Activated CD4-positive, alpha-beta T cell treated with anti-CD3 and anti-CD28 coated beads, Interleukin-10, Interleukin-2, amounts not matched to agents 100 ng/mL and 50 ng/mL, durations not matched to agents 16 hours and 8 hours (primary cell): ENCODE measurements around the gene PROKR2.
A peak's percentile ranks its signal among the peaks of the same experiment; 100 is the strongest.

Source experiments
- DNase-seq: peaks from one replicate; pipeline ENCODE4 v3.0.0-alpha.2; 2020

Gene PROKR2

DNA sequence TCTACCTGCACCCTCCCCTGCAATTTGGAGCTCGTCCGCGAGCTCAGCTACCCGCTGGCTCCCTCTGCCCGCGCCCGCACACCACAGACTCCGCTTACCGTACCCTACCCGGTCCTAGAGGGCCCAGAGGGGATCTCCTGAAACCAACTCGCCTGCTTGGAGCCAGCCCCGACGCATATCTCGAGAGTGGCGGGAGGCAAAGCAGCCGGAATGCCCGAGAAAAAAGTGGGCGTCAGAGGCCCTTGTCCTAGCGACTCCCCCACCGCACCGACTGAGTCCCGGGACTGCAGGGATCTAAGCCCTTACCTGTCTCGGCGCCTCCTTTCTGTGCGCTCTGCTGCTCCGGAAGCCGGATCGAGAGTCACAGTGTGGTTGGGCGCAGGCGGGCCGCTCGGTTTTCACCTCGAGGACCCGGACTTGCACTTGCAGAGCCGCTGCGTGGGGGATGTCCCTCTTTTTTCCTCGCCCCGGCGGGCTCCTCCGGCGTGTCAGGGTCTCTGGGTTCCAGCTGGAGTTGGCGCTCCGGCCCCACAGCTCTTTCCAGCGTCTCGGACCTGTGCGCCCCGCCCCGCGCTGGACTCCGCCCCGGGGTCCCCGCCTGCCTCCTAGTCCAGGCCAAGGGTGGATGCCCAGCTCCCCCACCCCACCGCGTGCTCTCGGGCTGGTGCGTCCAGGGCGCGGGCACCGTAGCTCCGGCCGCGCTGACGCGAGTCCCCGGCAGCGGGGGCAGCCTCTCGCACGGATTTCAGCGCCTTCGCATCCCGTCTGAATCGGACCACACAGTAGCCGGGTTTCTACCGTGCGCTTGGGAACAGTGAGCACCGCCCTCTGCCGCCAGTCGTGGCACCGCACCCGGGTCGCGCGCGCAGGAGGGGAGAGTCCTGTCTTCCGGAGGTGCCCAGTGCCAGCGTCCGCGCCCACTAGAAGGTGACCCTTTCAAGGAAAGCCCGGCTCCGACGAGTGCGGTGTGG lies at the start of gene PROKR2:
TSS of gene PROKR2 (minus strand) at position 767 of the 971 bp plus-strand sequence. CDS start 2,585 bp downstream, outside the sequence.
- DNase-seq, result peak; percentile 10

DNA sequence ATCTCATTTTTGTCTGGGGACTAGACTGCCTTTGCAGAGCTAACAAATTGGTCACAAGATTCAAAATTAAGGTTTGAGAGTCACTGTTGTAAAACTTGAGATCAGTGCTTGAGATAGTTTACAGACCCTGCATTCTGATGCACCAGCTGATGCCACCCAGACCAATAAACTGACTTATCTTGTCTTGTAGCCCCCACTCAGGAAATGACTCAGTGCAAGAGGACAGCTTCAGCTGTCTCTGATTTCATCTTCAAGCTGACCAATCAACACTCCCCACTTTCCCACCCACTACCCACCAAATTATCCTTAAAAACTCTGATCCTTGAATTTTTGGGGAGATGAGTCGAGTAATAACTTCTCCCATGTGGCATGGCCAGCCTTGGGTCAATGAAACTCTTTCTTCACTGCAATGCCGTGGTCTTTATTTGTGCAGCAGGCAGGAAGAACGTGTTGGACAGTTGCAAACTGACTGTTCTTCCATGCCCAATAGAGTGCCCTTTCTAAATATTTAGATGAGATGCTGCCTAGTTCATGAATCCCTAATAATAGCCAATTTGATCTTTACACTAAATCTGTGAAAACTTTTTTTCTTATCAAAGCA lies 48.3 kb upstream of the PROKR2 start:
- DNase-seq, result no peak

DNA sequence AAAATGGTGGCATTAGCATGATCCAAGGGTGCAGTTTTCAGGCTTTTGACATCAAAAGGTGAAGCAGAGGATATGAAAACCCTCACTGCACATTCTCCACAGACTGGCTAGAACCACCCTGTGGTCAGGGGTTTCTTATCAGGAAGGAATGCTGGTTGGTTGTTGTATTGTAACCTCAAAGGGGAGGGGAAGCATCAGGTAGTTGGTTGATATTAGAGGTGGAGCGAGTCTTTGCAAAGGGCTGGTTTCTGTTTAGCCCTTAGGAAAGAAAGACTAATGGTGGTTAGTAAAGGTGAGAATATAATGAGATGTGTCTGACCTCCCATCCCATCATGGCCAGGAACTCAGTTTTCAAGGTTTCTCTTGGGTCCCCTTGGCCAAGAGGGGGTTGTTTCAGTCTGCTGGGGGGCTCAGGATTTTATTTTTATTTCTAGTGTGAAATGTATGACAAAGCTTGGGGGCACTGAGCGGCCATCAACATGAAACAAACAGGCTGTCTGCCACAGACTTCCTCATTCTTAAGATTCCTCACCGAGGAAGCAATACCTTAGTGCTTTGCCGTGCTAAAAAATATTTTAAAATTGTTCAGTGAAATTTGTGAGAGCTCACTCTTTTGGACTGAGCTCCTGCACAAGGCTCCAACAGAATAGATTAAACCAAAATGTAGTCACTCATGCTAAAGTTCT lies 47.5 kb upstream of the PROKR2 start:
- DNase-seq, result no peak

- DNase-seq, result no peak
These were observed 46.0 kb upstream of the PROKR2 start for GRCh38 chr20:5362771-5363170.

- no peak for DNase-seq
These were observed 44.4 kb upstream of the PROKR2 start for GRCh38 chr20:5361176-5361575.

DNA sequence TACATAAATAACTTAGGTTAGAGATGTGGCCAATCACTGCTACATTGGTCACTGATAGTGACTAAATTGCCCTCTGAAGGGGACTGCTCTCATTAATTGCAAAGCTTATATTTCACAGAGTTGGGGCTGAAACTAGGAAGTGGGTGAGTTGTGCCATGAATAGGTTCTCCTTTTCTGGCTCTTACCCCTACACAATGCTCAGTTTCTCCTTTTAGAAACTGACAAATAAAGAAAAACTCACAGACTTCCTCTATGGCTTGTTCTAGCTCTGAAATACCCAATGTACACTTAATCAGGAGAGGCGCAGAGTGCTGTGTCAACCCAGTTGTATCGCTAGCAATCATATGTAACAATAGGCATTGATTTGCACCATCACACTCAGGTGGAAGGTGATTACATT lies 41.2 kb upstream of the PROKR2 start:
- DNase-seq, result no peak

GRCh38 chr20:5356941-5357340 lies 40.2 kb upstream of the PROKR2 start:
- DNase-seq, result no peak

DNA sequence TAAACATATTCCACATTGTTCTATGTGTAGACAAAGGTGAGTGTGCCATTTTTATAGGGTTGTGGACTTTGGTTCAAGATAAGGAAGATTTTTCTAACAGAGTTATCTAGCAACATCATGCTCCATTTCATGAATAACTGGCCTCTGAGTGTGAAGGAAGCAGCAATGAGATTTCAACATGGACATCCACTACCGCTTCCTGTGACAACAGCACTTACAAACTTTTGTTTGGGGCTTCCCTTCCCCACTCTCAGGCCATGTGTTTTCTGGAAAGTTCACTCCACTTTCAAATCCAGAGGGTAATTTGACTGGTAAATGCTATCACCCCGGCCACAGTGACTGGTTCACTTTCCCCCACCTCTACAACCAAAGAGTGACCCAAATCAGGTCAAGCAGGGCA lies 38.1 kb upstream of the PROKR2 start:
- DNase-seq, result no peak

GRCh38 chr20:5353624-5354496 lies 37.1 kb upstream of the PROKR2 start:
- DNase-seq, result peak; percentile 39

DNA sequence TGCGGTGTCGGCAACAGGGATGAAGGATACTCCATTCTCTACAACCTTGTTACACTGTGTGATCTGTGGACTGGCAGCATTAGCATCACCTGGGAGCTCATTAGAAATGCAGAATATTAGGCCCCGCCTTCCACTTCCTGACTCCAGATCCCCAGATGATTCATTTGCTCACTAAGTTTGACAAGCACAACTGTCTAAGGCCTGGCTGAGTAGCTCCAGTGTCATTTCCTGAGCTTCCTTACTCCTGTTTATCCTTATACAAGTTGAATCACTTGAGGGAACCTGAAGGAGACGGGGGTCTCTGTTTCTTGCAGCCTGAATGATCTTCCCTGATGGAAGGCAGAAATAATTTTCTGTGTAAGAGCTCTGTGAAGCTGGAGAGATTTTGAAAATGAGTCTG lies 32.7 kb upstream of the PROKR2 start:
- no peak for DNase-seq

- DNase-seq, result no peak
These were observed 25.3 kb upstream of the PROKR2 start for GRCh38 chr20:5342021-5342420.

- no peak for DNase-seq
These were observed 14.6 kb upstream of the PROKR2 start for GRCh38 chr20:5331340-5331739.

DNA sequence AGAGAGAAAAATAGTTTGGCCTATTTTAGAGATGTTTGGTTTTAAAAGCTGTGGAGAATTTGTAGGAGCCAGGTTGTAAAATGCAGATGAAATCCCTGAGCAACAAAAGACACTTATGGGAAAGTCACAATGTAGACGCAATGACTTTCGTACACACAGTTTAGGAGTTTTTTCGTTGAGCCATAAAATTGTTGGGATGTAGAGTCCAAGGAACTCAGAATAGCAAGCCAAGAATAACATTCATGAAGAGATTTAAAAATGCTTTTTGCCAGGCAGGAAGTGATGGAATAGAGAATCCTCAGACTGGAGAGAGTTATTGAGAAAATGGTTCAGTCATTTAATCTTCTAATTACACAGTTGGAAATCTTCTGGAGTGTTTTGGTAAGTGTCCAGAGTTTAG lies 11.5 kb upstream of the PROKR2 start:
- no peak for DNase-seq

DNA sequence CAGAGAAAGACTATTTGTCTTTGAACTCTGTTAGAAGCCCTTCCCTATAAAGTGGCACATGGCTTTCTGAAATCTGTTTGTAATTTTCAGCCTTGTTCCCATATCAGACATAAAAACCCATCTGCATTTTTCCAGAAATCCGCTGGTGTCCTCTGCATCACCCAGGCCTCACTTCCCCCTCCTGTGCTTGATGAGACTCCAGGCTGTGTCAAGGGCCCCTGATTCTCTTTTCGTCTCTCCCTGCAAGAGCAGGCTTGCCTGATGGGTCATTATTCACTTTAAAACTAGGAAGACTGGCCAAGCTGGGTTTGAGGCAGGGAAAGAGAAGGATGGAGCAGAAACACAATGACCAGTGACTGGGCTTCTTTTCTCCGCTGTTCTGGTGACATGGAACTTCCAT lies 10.6 kb upstream of the PROKR2 start:
- DNase-seq, result no peak

- DNase-seq, result no peak
These were observed 957 bp downstream of the PROKR2 start for GRCh38 chr20:5315807-5316187.

GRCh38 chr20:5313916-5314315 lies 2.8 kb downstream of the PROKR2 start:
- no peak for DNase-seq

GRCh38 chr20:5312518-5312917 lies 4.2 kb downstream of the PROKR2 start:
- no peak for DNase-seq

GRCh38 chr20:5309971-5310370 lies 6.8 kb downstream of the PROKR2 start:
- no peak for DNase-seq

DNA sequence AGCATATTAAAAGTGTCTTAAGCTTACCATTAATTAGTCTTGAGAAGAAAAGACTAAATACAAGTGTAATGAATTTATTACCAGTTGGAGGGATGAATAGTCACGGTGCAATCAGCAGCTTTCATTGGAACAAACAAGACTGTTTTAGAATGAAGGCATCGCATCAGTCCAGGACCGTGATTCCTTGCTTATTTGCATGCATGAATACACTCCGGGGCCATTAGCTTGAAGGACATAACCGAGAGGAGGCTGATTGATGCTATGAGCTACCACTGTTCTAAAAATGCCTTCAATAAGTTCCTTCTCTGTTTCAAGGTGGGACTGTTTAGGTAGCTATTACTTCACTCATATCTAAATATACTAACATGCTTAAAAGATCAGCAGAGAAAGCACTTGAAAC lies 17.9 kb downstream of the PROKR2 start:
- no peak for DNase-seq

DNA sequence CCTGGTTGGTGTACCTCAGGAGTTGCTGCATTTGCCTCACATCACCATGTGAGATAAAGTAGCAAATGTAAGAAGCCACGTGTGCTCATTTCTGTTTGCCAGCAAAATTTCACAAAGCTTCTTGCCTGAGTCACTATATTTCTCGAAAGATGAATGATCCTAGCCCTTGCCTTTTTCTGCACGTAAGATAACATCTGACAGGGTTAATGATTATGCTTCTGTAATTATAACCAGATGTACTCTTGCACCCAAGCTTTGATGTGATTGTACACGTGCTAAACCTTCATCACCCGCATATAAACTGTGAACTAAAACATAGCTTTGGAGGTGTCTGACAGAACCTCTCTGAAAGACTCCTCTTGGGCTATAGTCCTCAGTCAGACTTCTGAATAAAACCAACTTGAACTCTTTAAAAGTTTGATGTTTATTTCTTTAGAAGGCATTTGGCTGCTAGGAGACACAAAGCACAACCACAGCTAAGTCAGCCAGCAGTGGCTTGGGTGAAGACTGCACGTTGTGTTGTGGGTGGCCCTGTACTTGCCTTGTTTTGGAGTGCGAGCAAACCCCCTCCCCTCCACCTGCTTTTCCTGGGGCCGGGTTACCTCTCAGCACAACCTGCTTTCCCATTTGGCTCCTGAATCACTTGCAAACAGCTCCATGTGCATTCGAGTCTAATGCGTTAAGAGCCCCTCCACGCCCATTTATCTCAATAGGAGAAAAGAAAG lies 19.3 kb downstream of the PROKR2 start:
- DNase-seq, result no peak

DNA sequence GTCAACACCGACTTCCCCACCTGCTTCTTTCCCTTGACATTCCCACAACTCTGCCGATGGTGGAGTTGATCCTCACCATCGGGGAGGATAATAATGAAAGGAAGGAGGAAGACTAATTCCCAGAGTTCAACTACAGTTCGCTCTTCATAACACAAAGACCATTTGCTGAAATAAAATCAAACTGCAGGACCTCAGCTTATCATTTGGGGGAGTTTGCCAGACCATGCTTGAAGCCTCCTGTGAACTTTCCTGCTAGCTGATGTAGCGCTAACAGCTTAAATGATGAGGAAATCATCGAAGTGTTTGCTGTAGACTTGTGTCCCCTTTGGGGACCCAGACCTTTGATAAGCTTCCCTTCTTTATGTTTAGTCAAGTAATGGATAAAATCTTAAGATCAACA lies 26.2 kb downstream of the PROKR2 start:
- no peak for DNase-seq

DNA sequence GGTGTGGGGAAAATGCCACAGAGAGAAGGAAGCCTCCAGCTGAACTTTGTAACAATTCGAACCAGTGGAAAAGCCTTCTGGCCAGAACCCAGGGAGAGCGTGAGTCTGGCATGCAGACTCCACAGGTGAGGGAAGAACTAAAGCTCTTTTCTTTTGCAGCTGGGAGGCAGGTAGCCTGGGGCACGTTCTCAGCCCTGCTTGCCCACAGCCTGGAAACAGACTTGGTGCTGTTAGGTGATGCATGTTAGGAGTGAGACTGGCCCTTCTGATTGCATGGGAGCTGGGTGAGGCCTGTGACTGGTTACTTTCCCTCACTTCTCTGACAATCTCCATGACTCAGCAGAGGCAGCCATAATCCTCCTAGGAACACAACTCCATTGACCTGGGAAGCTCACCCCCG lies 34.2 kb downstream of the PROKR2 start:
- DNase-seq, result no peak
